Spleen (tissue), 11 donors: ENCODE results near the gene CDAN1. TPM values are rescaled to one million over a fixed set of nuclear protein-coding genes. Genes with fewer than 3 reads are reported as not detected.

ENCODE experiments used
- DNase-seq: peaks from one replicate; pipeline ENCODE4 v3.0.0-alpha.2; 2020
- H3K27ac ChIP-seq, 8 donors: fragments of 200-600 bp; sonication (generic) in 7 of 8; 1 replicate in 4 of 8; 2 replicates in 4 of 8; pipeline versions ENCODE4 v1.5.0 to v1.8.0; 2016 to 2021; ENCODE audit warnings: inconsistent platforms in 4 of 8, mild to moderate bottlenecking in 4 of 8, moderate library complexity in 1 of 8
- H3K27me3 ChIP-seq, 7 donors: fragments of 200-600 bp; sonication (generic) in 6 of 7; replicated peaks in 1 of 7; 1 replicate in 4 of 7; 2 replicates in 3 of 7; pipeline versions ENCODE4 v1.5.0 to v1.8.0; 2016 to 2021; ENCODE audit warnings: inconsistent platforms in 3 of 7, mild to moderate bottlenecking in 1 of 7
- H3K36me3 ChIP-seq, 6 donors: fragments of 200-600 bp; sonication (generic) in 5 of 6; 1 replicate in 4 of 6; 2 replicates in 2 of 6; pipeline versions ENCODE4 v1.5.0 to v1.8.0; 2016 to 2021; ENCODE audit warnings: inconsistent platforms in 2 of 6
- H3K4me1 ChIP-seq, 6 donors: fragments of 200-600 bp; sonication (generic) in 5 of 6; 1 replicate in 3 of 6; 2 replicates in 3 of 6; pipeline versions ENCODE4 v1.5.0 to v1.8.0; 2016 to 2021; ENCODE audit warnings: inconsistent platforms in 3 of 6
- H3K4me3 ChIP-seq, 8 donors: fragments of 200-600 bp; sonication (generic) in 7 of 8; 1 replicate in 4 of 8; 2 replicates in 4 of 8; pipeline versions ENCODE4 v1.5.0 to v1.8.0; 2016 to 2021; ENCODE audit warnings: inconsistent platforms in 4 of 8, mild to moderate bottlenecking in 4 of 8, moderate library complexity in 2 of 8
- H3K9me3 ChIP-seq, 8 donors: fragments of 200-600 bp; sonication (generic) in 7 of 8; 1 replicate in 4 of 8; 2 replicates in 4 of 8; pipeline versions ENCODE4 v1.5.0 to v1.8.0; 2016 to 2021; ENCODE audit warnings: inconsistent platforms in 4 of 8
- POLR2A ChIP-seq, 3 donors: fragments of 450-650 bp; IDR thresholded peaks; one replicate each; pipeline ENCODE4 v1.5.1; 2017; ENCODE audit warnings: antibody characterized with exemption in 3 of 3, mild to moderate bottlenecking in 1 of 3
- POLR2AphosphoS5 ChIP-seq, 3 donors: sonication (generic); formaldehyde crosslinking; IDR thresholded peaks; one replicate each; pipeline ENCODE4 v1.5.1; 2017; ENCODE audit warnings: antibody characterized with exemption in 3 of 3
- WGBS, 5 donors: extraction: QIAGEN DNeasy Blood & Tissue Kit in 3 of 5; methylation state at CpG; one replicate each; pipeline versions ENCODE4 v1.1.5 to v1.1.7; 2013 to 2018; 5-methylcytosine and 5-hydroxymethylcytosine counted together
- intact Hi-C: fragments of 100-400 bp; cut with DNase I; formaldehyde crosslinking; loops from one replicate; pipeline ENCODE4 v1.15.0; 2023; ENCODE audit warnings: low total_unique reads
- polyA plus RNA-seq, 3 donors: library from polyadenylated mRNA; stranded (reverse); fragments of 200-250 nt; gene quantifications; one replicate each; pipeline ENCODE4 v1.2.1, GENCODE V29; 2013
- total RNA-seq, 7 donors: library from RNA; depleted of rRNA in 3 of 7; stranded (reverse); fragments of >200 nt in 3 of 7; fragmentation: NEBNext Ultra II Directional in 4 of 7; extraction: Animal tissue kit (Norgen Biotek cat#: 25700) in 4 of 7; gene quantifications; one replicate each; pipeline versions ENCODE4 v1.1.0 to v1.2.1, GENCODE V29; 2016 to 2021
- TF ChIP-seq, protein P1 (sequence below), 11 experiments: fragments of 200-600 bp in 7 of 11; fragments of 450-650 bp in 4 of 11; sonication (generic) in 4 of 11; IDR thresholded peaks in 8 of 11; conservative IDR thresholded peaks in 3 of 11; 1 replicate in 7 of 11; 2 replicates in 4 of 11; pipeline versions ENCODE4 v1.4.0 to v1.8.0; 2016 to 2021; ENCODE audit warnings: antibody characterized with exemption in 11 of 11, inconsistent platforms in 4 of 11, mild to moderate bottlenecking in 1 of 11
- donor health status: healthy with polysubstance abuse.
- donor health status: DM: no; HTN: no; CAD: no; lungs with moderate emphysema.
- donor health status: DM: no; HTN: no; CAD: no.
- donor health status: Bipolar disorder and iron deficiency.
- donor health status: healthy.
- donor health status: DM: no; HTN: no; CAD: no.
- donor health status: DM: yes; HTN: yes; CAD: no.

The CDAN1 gene
- total and polyA plus RNA-seq, 10 donors, result 7.5 to 21.6 (median 14.4) TPM

DNA sequence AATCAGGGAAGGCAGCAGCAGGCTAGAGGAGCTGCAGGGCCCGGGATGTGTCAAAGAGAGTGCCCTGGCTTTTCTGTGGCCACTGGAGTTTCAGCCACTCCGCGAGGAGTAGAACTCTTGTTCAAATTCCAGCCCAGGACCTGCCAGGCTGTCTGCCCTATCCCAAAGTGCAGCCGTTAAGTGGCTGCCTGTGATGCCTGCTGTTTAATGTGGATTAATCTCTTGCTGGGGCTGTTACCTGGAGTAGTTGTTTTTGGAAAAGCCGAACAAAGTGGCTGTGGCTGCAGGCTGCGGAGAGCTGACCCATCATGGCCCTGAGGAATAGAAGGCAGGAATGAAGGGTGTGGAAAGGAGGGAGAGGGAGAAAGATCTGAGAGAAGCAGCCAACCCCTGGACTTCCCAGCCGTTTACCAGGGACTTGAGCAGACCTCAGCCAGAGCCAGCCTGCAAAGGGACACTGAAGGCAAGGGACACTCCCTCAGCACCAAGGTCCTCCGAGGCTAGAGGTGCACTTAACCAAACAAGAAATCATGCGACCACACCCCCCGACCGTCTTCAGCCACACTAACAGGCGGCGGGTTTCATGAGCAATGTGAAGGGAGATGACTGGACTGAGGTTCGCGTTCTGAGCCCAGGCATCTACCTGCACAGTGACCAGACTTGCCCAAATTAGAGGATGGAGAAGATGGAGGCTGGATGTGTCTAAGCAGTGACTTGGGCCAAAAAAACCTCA, 4.7 kb downstream of the CDAN1 start:
- intact Hi-C loops, result no loop called here
- Histone ChIP-seq H3K27ac (no peak overlapping the region), H3K9me3 (no peaks in the 10 kb centered on the region), H3K4me3 (no peak overlapping the region), H3K27me3 (no peaks in the 10 kb centered on the region), H3K36me3 (peaks cover 0 to 83% (median 68%) of the 10 kb centered on the region in 6 donors), H3K4me1 (peaks cover 0 to 29% (median 18%) of the 10 kb centered on the region in 6 donors)
- WGBS, 5 donors, result 91 to 95% (median 94%) methylated on average over 15 of the region's 15 CpGs
- TF ChIP-seq, protein P1, sequence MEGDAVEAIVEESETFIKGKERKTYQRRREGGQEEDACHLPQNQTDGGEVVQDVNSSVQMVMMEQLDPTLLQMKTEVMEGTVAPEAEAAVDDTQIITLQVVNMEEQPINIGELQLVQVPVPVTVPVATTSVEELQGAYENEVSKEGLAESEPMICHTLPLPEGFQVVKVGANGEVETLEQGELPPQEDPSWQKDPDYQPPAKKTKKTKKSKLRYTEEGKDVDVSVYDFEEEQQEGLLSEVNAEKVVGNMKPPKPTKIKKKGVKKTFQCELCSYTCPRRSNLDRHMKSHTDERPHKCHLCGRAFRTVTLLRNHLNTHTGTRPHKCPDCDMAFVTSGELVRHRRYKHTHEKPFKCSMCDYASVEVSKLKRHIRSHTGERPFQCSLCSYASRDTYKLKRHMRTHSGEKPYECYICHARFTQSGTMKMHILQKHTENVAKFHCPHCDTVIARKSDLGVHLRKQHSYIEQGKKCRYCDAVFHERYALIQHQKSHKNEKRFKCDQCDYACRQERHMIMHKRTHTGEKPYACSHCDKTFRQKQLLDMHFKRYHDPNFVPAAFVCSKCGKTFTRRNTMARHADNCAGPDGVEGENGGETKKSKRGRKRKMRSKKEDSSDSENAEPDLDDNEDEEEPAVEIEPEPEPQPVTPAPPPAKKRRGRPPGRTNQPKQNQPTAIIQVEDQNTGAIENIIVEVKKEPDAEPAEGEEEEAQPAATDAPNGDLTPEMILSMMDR (IDR thresholded peaks at IDR 0.05 in 8 of 11, conservative IDR thresholded peaks at IDR 0.05 in 3 of 11), result no peak
- peak in 1 of 3 donors; percentile 5 for TF ChIP-seq POLR2AphosphoS5 (IDR thresholded peaks at IDR 0.05)
- no peak for TF ChIP-seq POLR2A (IDR thresholded peaks at IDR 0.05)
- DNase-seq, result no peak

DNA sequence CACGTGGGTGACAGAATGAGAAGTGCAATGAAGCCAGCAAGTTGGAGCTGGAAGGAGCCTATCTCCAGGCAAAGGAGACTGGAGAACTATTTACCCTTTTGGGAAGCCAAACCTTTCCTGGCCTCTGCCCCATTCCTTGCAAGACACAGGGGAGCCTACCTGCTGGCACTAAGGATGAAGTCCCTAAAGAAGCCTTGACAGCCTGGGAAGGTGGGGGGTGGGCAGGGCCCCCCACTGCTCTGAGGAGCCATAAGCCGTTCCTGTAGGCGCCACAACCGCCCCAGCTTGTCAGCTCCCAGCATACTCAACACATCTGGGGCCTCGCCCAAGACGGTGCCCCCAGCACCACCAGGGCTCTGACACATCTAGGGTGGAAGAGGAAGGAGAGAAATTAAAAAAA, 5.5 kb downstream of the CDAN1 start:
- WGBS, 5 donors, result 87 to 93% (median 92%) methylated on average over 6 of the region's 6 CpGs
- H3K4me3 ChIP-seq, result no peak overlapping the region
- no peak overlapping the region for H3K27ac ChIP-seq
- intact Hi-C loops, result no loop called here
- H3K9me3 ChIP-seq, result no peaks in the 10 kb centered on the region
- H3K4me1 ChIP-seq, result peaks cover 0 to 27% (median 16%) of the 10 kb centered on the region in 6 donors
- no peak for DNase-seq
- no peaks in the 10 kb centered on the region for H3K27me3 ChIP-seq
- peak in 1 of 3 donors; percentile 41 for TF ChIP-seq POLR2AphosphoS5 (IDR thresholded peaks at IDR 0.05)
- TF ChIP-seq, protein P1 (IDR thresholded peaks at IDR 0.05 in 8 of 11, conservative IDR thresholded peaks at IDR 0.05 in 3 of 11), result no peak
- peaks cover 0 to 91% (median 76%) of the 10 kb centered on the region in 6 donors for H3K36me3 ChIP-seq

DNA sequence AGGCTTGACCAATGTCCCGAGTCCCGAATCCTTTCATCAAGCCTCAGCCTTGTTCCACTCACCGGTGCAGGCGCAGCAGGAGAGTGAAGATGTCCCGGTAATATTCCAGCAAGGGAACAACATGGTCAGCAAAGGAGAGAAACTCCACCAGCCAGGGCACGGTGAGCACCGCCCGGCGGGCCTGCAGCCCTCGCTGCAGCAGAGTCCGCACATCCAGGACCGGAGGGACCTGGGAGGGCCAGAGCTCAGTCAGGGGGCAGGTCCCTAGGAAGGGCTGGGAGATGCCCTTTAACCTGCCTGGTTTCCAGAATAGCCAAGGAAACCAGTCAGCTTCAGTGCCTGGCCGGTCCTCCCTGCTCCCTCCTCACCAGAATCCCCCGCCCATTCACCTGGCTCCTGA, 6.4 kb downstream of the CDAN1 start:
- Histone ChIP-seq H3K9me3 (no peaks in the 10 kb centered on the region), H3K36me3 (peaks cover 0 to 100% (median 84%) of the 10 kb centered on the region in 6 donors), H3K4me3 (no peak overlapping the region), H3K4me1 (peaks cover 0 to 18% (median 7%) of the 10 kb centered on the region in 6 donors), H3K27ac (no peak overlapping the region), H3K27me3 (no peaks in the 10 kb centered on the region)
- no peak for DNase-seq
- TF ChIP-seq, protein P1 (IDR thresholded peaks at IDR 0.05 in 8 of 11, conservative IDR thresholded peaks at IDR 0.05 in 3 of 11), result no peak
- peak in 2 of 3 donors; percentile 32 to 58 for TF ChIP-seq POLR2AphosphoS5 (IDR thresholded peaks at IDR 0.05)
- intact Hi-C loops, result no loop called here
- WGBS, 5 donors, result 90 to 98% (median 96%) methylated on average over 10 to 14 of the region's 14 CpGs

DNA sequence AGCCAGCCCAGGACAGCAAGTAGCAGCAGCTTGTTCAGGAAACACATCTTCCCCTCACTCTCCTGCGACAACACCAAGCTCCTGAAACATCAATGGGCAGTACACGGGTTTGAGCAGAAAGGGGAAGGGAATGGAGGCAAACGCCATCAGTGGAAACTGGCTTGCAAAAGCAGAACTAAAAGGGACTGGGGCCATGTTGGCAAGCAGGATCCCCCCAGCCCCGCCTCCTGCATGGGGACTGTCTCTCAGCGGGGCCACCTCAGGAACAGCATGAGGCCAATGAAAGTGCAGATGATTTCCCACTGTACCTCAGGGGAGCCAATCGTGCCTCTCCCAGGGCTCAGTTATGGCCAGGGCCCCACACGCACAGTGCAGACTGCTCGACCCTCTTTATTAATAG, 6.8 kb downstream of the CDAN1 start:
- H3K9me3 ChIP-seq, result no peaks in the 10 kb centered on the region
- H3K4me3 ChIP-seq, result no peak overlapping the region
- WGBS, 5 donors, result 73 to 89% (median 81%) methylated on average over 8 of the region's 8 CpGs
- DNase-seq, result no peak
- no peaks in the 10 kb centered on the region for H3K27me3 ChIP-seq
- intact Hi-C loops, result no loop called here
- H3K4me1 ChIP-seq, result peaks cover 0 to 14% (median 3%) of the 10 kb centered on the region in 6 donors
- no peak overlapping the region for H3K27ac ChIP-seq
- TF ChIP-seq POLR2AphosphoS5 (IDR thresholded peaks at IDR 0.05) (no peak), POLR2A (IDR thresholded peaks at IDR 0.05) (no peak)
- TF ChIP-seq, protein P1 (IDR thresholded peaks at IDR 0.05 in 8 of 11, conservative IDR thresholded peaks at IDR 0.05 in 3 of 11), result no peak
- H3K36me3 ChIP-seq, result peaks cover 0 to 100% (median 88%) of the 10 kb centered on the region in 6 donors
